HG02610 (cell line): ENCODE results near the gene MON1A.
"Not testable (repeated sequence)": the region's sequence is repeated elsewhere in the genome, so short reads cannot be mapped to it uniquely, and the experiment has no call there.

Experiments
- ATAC-seq: cut with Tn5 transposase; IDR thresholded peaks from one replicate; pipeline ENCODE4 v1.9.1; 2021; ENCODE audit warnings: mild to moderate bottlenecking, moderate library complexity; ENCODE audit not compliant: unreplicated experiment

The MON1A gene

DNA sequence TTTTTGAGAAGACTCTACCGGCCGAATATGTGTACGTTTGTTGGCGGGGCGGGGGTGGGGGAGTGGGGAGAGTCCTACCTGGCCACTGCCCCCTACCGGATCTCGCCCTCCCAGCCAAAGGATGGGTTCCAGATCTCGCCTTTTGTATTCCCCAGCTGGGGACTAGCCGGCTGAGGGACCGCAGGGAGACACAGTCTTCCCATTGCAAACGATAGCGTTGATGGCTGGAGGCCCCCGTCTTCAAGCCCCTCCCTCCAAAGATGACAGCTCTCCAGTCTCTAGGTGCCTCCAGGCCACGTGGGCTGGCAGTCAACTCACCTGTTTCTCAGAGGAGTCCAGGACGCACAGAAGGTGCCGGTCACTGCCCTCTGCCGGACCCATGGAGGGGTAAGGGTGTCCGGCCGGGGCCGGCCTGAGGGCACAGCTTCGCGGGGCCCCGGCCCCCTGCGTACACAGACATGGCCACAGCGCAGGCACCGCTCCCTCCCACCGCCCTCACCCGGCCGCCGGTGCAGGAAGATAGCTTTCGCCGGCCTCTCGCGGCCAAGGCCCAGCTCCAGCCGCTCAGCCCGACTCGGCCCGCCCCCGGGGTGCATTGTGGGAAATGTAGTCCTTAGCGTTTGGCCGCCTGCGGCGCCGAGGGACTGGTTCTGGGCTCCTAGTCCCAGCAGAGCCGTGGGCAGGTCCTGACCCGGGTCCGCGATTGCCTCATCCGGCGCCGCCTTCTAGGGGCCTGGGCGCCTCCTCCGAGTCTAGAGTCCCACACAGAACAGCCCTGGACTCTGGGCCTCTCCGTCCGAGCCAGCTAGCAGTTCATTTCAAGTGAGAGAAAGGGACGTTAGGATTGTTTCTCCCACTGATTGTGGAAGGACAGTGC is at the start of gene MON1A:
TSS of gene MON1A (minus strand) at position 521 of the 877 bp plus-strand sequence. CDS start 16,465 bp downstream, outside the sequence.
- ATAC-seq, result peak; percentile 89

DNA sequence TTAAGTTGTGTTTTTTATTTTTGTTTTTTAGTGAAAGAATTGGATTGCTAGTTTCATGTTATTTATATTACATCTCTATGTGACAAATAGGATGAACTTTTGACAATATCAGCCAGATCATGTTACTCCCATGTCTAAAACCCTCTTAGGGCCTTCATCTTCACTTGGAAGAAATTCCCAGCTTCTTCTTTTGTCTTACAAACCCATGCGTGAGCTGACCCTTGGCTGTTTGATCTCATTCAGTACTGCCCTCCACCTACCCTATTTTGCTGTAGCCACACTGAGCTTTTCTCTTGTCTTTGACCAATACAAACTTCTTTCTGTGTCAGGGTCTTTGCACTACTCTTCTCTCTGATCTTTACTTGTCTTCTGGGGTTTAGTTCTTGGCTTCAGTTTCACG is 47.3 kb upstream of the MON1A start:
- ATAC-seq, result no peak

DNA sequence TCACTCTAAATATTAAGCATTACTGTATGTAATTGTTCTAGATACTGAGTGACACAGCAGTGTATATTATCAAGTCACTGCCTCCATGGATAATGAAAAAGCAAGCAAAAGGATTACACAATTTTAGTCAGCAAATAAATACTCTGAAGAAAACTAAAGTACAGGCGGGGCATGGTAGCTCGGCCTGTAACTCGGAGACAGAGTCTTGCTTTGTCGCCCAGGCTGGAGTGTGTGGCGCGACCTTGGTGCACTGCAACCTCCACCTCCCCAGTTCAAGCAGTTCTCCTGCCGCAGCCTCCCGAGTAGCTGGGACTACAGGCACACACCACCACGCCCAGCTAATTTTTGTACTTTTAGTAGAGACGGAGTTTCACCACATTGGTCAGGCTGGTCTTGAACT is 43.0 kb upstream of the MON1A start:
- ATAC-seq, result no peak

DNA sequence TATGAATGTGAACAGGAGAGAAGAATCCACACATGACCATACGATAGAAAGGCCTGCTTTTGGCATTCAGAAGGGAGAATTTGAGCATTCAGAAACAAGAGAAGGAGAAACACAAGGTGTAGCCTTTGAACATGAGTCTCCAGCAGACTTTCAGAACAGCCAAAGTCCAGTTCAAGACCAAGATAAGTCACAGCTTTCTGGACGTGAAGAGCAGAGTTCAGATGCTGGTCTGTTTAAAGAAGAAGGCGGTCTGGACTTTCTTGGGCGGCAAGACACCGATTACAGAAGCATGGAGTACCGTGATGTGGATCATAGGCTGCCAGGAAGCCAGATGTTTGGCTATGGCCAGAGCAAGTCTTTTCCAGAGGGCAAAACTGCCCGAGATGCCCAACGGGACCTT is 38.7 kb upstream of the MON1A start:
- no peak for ATAC-seq

DNA sequence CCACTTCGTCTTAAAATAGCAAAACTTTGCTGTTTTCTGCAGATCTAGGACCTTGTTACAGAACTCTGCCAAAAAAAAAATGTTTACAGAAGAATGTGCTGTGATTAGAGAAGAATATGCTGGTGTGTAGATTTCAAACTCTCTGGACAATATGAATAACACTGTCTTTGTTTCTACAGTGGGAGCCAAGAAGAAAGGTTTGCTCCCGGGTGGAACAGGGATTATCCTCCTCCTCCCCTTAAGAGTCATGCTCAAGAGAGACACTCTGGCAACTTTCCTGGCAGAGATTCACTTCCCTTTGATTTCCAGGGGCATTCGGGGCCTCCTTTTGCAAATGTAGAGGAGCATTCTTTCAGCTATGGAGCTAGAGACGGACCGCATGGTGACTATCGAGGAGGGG is 37.7 kb upstream of the MON1A start:
- ATAC-seq, result no peak

- ATAC-seq, result no peak
Observed at GRCh38 chr3:49966233-49966942, 36.8 kb upstream of the MON1A start.

- ATAC-seq, result no peak
Observed at GRCh38 chr3:49955636-49956035, 26.0 kb upstream of the MON1A start.

- no peak for ATAC-seq
Observed at GRCh38 chr3:49952924-49953323, 23.3 kb upstream of the MON1A start.

DNA sequence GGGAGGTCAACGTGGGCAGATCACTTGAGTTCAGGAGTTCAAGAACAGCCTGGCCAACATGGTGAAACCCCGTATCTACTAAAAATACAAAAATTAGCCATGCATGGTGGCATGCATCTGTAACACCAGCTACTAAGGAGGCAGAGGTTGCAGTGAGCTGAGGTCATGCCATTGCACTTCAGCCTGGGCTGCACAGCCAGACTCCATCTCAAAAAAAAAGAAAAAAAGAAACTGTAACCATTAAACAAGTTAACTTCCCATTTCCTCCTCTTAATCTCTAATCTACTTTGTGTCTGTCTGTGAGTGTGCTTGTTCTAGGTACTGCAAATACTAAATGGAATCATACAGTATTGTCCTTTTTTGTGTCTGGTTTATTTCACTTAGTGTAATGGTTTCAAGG is 13.0 kb upstream of the MON1A start:
- no peak for ATAC-seq

DNA sequence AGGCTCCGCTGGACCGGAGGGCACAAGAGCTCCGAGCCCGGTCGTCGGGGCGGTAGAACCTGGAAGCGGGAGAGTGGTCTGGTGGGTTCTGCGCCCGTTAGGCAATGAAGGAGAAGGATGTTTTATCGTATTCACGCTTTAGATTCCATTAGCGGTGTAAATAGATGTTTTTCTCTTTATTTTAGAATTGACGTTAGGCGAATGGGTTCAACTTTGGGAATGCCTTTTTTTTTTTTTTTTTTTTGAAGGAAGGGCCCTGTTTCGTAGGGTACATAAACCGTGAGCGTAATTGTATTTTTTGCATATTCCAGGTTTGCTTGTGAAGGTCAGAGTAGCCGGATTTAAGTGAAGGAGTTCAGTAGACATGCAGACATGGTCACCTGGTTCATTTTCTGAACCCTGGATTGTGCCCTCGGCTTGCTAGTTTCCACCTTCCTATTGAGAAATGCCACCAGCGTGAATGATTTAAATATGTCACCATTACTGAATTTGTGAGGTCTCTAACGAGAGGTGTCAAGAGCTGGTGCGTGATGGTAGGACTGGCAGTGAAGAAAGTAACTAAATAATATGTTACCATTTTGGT is 11.1 kb upstream of the MON1A start:
- no peak for ATAC-seq

DNA sequence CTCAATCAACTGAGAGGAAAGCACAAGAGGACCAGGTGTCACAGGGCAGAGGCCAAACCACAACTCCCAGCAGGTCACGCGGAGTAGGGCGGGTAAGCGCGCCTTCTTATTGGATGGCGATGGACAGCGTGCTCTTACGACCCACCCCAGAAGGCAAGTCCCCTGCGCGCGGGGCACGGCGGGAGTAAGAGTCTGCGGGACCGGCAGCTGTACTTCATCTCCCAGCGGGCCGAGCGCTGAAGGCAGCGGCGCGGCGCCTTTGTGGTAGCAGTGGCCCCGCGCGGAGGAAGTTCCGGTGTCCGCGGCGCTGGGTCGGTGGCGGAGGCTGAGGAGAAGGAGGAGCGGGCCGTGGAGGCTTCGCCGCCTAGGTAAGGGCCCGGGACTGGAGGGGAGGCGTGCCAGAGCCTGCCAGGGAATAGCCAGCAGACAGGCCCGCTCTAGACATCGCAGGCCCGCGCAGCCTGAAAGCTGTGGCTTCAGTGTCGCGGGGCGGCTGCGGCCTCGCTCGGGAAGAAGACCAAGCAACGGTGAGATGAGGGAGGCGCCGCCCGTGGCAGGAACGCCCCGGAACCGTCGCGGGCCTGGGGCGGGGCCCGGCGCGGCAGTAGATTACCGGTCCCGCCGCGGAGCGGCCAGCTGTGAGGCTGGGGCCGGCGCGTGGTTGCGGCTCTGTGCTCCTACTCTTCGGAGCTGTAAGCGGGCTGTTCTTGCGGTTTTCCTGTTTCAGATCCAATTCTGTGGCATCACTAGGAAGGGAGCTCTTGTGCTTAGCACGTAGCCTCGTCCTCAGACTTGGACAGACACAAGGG is 10.5 kb upstream of the MON1A start, which contains the start of gene RBM6:
TSS of gene RBM6 (plus strand) at position 293 of the 809 bp plus-strand sequence. CDS start 22,492 bp downstream, outside the sequence.
- ATAC-seq, result peak; percentile 94

- no peak for ATAC-seq
Observed at GRCh38 chr3:49937090-49937489, 7.5 kb upstream of the MON1A start.

DNA sequence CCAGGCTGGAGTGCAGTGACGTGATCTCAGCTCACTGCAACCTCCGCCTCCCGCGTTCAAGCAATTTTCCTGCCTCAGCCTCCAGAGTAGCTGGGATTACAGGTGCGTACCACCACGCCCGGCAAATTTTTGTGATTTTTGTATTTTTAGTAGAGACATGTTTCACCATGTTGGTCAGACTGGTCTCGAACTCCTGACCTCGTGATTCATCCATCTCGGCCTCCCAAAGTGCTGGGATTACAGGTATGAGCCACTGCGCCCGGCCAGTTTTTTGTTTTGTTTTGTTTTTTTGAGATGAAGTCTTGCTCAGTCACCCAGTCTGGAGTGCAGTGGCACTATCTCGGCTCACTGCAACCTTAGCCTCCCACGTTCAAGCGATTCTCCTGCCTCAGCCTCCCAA is 2.7 kb upstream of the MON1A start:
- ATAC-seq, result not testable (repeated sequence)

DNA sequence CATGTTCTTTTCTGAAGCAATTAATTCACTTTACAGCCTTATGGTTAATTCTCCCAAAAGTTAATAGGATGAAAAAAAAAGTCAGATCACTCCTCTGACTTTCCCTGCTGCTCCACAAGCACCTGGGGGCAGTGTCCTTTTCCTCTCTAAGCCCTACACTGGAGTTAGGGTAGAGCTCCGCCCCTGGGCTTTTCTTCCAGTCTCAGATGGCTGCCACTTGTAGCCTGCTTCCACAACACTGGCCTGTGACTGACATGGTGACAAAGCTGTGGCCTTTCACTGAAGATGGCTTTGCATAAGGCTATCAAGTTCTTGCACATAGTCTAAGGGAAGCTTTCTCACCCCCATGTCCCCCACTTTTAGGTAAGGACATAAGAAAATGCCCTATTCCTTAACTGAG is 1.3 kb upstream of the MON1A start:
- no peak for ATAC-seq

- no peak for ATAC-seq
Observed at GRCh38 chr3:49930168-49930690, 618 bp upstream of the MON1A start.

DNA sequence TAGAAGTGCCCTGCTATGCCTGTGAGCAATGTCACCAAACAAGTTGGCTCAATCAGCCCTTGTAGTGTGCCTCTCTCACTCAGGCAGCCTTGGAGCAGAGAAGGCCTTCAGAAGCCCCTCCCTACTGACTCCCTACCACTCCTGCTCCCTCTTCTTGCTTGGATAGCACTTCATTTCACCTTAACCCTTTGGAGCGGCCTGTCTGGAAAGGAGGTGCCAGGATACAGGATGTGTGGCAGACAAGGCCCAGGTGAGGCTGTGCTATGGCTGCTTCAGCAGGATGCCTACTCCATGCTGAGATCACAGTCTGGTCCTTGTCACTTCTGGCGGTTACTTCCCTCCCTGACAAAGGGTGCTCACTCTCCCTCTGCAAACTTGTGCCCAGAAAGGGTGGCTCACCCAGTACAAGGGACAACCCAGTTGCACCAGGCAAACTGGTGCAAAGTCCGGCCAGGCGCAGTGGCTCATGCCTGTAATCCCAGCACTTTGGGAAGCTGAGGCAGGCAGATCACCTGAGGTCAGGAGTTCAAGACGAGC is 1.1 kb downstream of the MON1A start:
- no peak for ATAC-seq

DNA sequence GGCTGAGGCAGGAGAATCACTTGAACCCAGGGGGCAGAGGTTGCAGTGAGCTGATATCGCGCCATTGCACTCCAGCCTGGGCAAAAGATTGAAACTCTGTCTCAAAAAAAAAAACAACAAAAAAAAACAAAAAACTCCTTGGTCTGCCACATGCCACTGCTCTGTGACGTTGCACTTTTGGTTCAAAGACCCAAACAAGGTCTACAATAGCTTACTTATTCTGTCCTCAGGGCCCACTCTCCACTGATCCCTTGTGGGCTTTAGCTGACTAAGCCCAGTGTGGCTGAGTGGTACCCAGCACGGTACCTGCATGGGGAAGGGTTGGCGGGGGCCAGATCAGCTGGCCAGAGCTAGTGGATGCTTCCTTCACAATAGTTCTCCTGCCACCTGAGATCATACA is 1.8 kb downstream of the MON1A start:
- ATAC-seq, result no peak

- no peak for ATAC-seq
Observed at GRCh38 chr3:49926117-49926728, 3.4 kb downstream of the MON1A start.

DNA sequence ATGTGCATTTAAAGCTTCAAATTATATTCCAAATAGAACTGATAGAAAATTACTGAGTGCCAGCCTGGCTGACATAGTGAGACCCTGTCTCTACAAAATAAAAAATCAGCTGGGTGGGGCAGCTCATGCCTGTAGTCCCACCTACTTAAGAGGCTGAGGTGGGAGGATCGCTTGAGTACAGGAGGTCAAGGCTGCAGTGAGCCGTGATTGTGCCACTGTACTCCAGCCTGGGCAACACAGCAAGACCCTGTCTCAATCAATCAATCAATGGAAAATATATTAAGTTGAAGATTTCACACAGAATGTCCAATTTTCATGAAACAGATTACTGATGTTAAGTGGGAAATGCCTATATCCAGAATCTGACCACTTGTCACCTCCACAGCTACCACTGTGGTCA is 4.1 kb downstream of the MON1A start:
- no peak for ATAC-seq

GRCh38 chr3:49924683-49925082 is 4.9 kb downstream of the MON1A start:
- ATAC-seq, result no peak
